WTC11 (cell line): Measurements from ENCODE around the gene HNRNPAB. TPM values are rescaled to one million over a fixed set of nuclear protein-coding genes. Genes with fewer than 3 reads are reported as not detected.

ENCODE experiments used
- ATAC-seq: fragments of 200-7000 bp; cut with Tn5 transposase; 2 replicates; pipeline ENCODE4 v1.10.0; 2021; ENCODE audit warnings: mild to moderate bottlenecking, moderate library complexity
- CTCF ChIA-PET: fragments of 300-600 bp; sonication (Branson Sonifier 250); formaldehyde crosslinking; loops from one replicate; lab custom pipeline; 2021; ENCODE audit warnings: antibody characterized with exemption; lab: Charles Lee
- POLR2A ChIA-PET: fragments of 350-600 bp; sonication (Branson Sonifier 250); formaldehyde crosslinking; loops from one replicate; lab custom pipeline; 2021; ENCODE audit warnings: antibody characterized with exemption; lab: Charles Lee
- DNase-seq: peaks from one replicate; pipeline ENCODE4 v3.0.0; 2021; ENCODE audit warnings: low spot score
- H3K27ac Mint-ChIP-seq: 2 replicates; pipeline ENCODE4 v1.8.0; 2021; ENCODE audit warnings: mixed read lengths
- H3K27me3 Mint-ChIP-seq: 2 replicates; pipeline ENCODE4 v1.8.0; 2021; ENCODE audit warnings: low read depth, mild to moderate bottlenecking, moderate library complexity, mixed read lengths
- H3K36me3 Mint-ChIP-seq: 2 replicates; pipeline ENCODE4 v1.8.0; 2021; ENCODE audit warnings: mixed read lengths
- H3K4me1 Mint-ChIP-seq: 2 replicates; pipeline ENCODE4 v1.8.0; 2022; ENCODE audit warnings: mixed read lengths
- H3K4me3 Mint-ChIP-seq: 2 replicates; pipeline ENCODE4 v1.8.0; 2021; ENCODE audit warnings: mild to moderate bottlenecking, moderate library complexity, mixed read lengths
- H3K9me3 Mint-ChIP-seq: 2 replicates; pipeline ENCODE4 v1.8.0; 2021; ENCODE audit warnings: mixed read lengths
- CBFB ChIP-seq: sonication (generic); formaldehyde crosslinking; IDR thresholded peaks from 2 replicates; pipeline ENCODE4 v1.8.1; 2022; ENCODE audit warnings: mild to moderate bottlenecking, low read depth, missing genetic modification reagents
- CREM ChIP-seq: sonication (generic); formaldehyde crosslinking; IDR thresholded peaks from 2 replicates; pipeline ENCODE4 v1.8.1; 2022; ENCODE audit warnings: mild to moderate bottlenecking, missing genetic modification reagents, moderate library complexity
- ESRRA ChIP-seq: sonication (generic); formaldehyde crosslinking; IDR thresholded peaks from 2 replicates; pipeline ENCODE4 v1.8.1; 2022; ENCODE audit warnings: mild to moderate bottlenecking, missing genetic modification reagents, borderline replicate concordance
- JUN ChIP-seq: sonication (generic); formaldehyde crosslinking; IDR thresholded peaks from 2 replicates; pipeline ENCODE4 v1.8.0; 2023; ENCODE audit warnings: mild to moderate bottlenecking, missing genetic modification reagents
- MXD4 ChIP-seq: fragments of 250-450 bp; sonication (Bioruptor Pico); IDR thresholded peaks from 2 replicates; pipeline ENCODE4 v1.8.0; 2021; ENCODE audit warnings: mild to moderate bottlenecking, moderate library complexity, borderline replicate concordance
- MYBL2 ChIP-seq: sonication (generic); formaldehyde crosslinking; IDR thresholded peaks from 2 replicates; pipeline ENCODE4 v1.8.1; 2023; ENCODE audit warnings: mild to moderate bottlenecking, moderate library complexity, missing genetic modification reagents
- NFATC4 ChIP-seq: fragments of 250-450 bp; sonication (Bioruptor Pico); IDR thresholded peaks from 2 replicates; pipeline ENCODE4 v1.9.0; 2021; ENCODE audit warnings: mild to moderate bottlenecking
- NFE2L1 ChIP-seq: sonication (generic); formaldehyde crosslinking; IDR thresholded peaks from 2 replicates; pipeline ENCODE4 v1.8.1; 2023; ENCODE audit warnings: missing genetic modification reagents
- NR1H2 ChIP-seq: sonication (generic); formaldehyde crosslinking; IDR thresholded peaks from 2 replicates; pipeline ENCODE4 v1.9.0; 2021; ENCODE audit warnings: mild to moderate bottlenecking, moderate library complexity, missing genetic modification reagents
- NR2C2 ChIP-seq: sonication (generic); formaldehyde crosslinking; IDR thresholded peaks from 2 replicates; pipeline ENCODE4 v1.8.0; 2022; ENCODE audit warnings: mild to moderate bottlenecking, missing genetic modification reagents
- NR3C1 ChIP-seq: sonication (generic); formaldehyde crosslinking; conservative IDR thresholded peaks from 2 replicates; pipeline ENCODE4 v1.8.1; 2023; ENCODE audit warnings: low read depth, mild to moderate bottlenecking, missing genetic modification reagents
- ZBTB21 ChIP-seq: sonication (generic); formaldehyde crosslinking; IDR thresholded peaks from 2 replicates; pipeline ENCODE4 v1.8.1; 2023; ENCODE audit warnings: mild to moderate bottlenecking, missing genetic modification reagents, borderline replicate concordance
- ZNF121 ChIP-seq: sonication (generic); formaldehyde crosslinking; IDR thresholded peaks from 2 replicates; pipeline ENCODE4 v1.8.0; 2023; ENCODE audit warnings: missing genetic modification reagents
- ZNF263 ChIP-seq: sonication (generic); formaldehyde crosslinking; IDR thresholded peaks from 2 replicates; pipeline ENCODE4 v1.8.1; 2022; ENCODE audit warnings: low read depth, mild to moderate bottlenecking, moderate library complexity, missing genetic modification reagents
- total RNA-seq: library from RNA; stranded (reverse); gene quantifications from 3 replicates; pipeline ENCODE4 v1.2.3, GENCODE V29; 2021
- TF ChIP-seq, protein P1 (sequence below): sonication (generic); formaldehyde crosslinking; IDR thresholded peaks from 2 replicates; pipeline ENCODE4 v1.8.0; 2023; ENCODE audit warnings: missing genetic modification reagents, mild to moderate bottlenecking, borderline replicate concordance
- TF ChIP-seq, protein P2 (sequence below): fragments of 250-450 bp; sonication (Bioruptor Pico); IDR thresholded peaks from 2 replicates; pipeline ENCODE4 v1.9.0; 2021; ENCODE audit warnings: moderate library complexity, mild to moderate bottlenecking, inconsistent platforms, borderline replicate concordance
- TF ChIP-seq, protein P3 (sequence below): sonication (generic); formaldehyde crosslinking; IDR thresholded peaks from 2 replicates; pipeline ENCODE4 v1.8.1; 2023; ENCODE audit warnings: mild to moderate bottlenecking, missing genetic modification reagents, moderate library complexity
- TF ChIP-seq, protein P4 (sequence below): sonication (generic); formaldehyde crosslinking; IDR thresholded peaks from 2 replicates; pipeline ENCODE4 v1.8.0; 2023; ENCODE audit warnings: mild to moderate bottlenecking, missing genetic modification reagents

HNRNPAB gene
- total RNA-seq, 1 experiment from 2014 or later, result 457 TPM

DNA sequence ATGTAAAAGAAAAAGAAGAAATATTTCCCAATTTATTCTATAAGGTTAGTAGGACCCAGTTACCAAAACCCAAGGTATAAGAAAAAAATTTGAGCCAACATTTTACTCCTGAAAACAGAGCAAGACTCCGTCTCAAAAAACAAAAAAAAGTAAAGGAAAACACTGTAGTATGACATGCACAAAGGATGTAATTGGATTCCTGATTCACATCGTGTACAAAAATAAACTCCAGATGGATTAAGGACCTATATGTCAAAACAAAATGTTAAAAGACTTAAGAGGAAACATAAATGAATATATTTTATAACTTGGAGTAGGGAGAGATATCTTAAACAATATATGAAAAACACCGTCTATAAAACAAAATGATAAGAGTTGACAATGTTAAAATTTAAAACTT lies 14.5 kb downstream of the HNRNPAB start (continued):
- TF ChIP-seq, protein P1, sequence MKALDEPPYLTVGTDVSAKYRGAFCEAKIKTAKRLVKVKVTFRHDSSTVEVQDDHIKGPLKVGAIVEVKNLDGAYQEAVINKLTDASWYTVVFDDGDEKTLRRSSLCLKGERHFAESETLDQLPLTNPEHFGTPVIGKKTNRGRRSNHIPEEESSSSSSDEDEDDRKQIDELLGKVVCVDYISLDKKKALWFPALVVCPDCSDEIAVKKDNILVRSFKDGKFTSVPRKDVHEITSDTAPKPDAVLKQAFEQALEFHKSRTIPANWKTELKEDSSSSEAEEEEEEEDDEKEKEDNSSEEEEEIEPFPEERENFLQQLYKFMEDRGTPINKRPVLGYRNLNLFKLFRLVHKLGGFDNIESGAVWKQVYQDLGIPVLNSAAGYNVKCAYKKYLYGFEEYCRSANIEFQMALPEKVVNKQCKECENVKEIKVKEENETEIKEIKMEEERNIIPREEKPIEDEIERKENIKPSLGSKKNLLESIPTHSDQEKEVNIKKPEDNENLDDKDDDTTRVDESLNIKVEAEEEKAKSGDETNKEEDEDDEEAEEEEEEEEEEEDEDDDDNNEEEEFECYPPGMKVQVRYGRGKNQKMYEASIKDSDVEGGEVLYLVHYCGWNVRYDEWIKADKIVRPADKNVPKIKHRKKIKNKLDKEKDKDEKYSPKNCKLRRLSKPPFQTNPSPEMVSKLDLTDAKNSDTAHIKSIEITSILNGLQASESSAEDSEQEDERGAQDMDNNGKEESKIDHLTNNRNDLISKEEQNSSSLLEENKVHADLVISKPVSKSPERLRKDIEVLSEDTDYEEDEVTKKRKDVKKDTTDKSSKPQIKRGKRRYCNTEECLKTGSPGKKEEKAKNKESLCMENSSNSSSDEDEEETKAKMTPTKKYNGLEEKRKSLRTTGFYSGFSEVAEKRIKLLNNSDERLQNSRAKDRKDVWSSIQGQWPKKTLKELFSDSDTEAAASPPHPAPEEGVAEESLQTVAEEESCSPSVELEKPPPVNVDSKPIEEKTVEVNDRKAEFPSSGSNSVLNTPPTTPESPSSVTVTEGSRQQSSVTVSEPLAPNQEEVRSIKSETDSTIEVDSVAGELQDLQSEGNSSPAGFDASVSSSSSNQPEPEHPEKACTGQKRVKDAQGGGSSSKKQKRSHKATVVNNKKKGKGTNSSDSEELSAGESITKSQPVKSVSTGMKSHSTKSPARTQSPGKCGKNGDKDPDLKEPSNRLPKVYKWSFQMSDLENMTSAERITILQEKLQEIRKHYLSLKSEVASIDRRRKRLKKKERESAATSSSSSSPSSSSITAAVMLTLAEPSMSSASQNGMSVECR, result no peak
- TF ChIP-seq, protein P2, sequence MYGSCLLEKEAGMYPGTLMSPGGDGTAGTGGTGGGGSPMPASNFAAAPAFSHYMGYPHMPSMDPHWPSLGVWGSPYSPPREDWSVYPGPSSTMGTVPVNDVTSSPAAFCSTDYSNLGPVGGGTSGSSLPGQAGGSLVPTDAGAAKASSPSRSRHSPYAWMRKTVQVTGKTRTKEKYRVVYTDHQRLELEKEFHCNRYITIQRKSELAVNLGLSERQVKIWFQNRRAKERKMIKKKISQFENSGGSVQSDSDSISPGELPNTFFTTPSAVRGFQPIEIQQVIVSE (CRISPR knock-in tag), result no peak
- no peak for TF ChIP-seq NR3C1
- TF ChIP-seq NR2C2 (CRISPR knock-in tag), result no peak
- TF ChIP-seq ZBTB21 (CRISPR knock-in tag), result no peak

DNA sequence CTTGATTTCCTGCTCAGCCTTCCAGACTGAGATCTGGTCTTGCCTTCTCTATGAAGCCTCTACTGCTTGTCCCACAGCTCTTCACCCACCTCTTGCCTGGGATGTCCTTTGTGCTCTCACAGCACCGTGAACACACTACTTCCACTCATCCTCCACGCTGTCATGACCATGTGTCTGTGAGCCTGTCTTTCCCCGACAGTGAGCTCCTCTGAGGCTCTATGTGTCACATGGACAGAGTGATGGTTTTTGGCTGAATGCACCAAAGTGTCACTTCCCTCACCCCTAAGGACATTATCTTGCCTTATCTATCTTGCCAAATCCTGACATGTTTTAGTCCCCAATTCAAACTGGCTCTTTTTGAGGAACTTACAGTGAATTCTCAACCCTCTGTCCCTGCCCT lies 16.9 kb downstream of the HNRNPAB start:
- POLR2A ChIA-PET, result no interaction called here
- no peaks in the 10 kb centered on the region; the same call in 1 of the 2 replicates for H3K9me3 Mint-ChIP-seq
- ATAC-seq, result no peak
- TF ChIP-seq ZNF121 (no peak), NFE2L1 (CRISPR knock-in tag) (no peak), ZNF263 (CRISPR knock-in tag) (no peak), NR1H2 (no peak), CBFB (CRISPR knock-in tag) (no peak), MYBL2 (no peak), CREM (CRISPR knock-in tag) (no peak)
- TF ChIP-seq, protein P3, sequence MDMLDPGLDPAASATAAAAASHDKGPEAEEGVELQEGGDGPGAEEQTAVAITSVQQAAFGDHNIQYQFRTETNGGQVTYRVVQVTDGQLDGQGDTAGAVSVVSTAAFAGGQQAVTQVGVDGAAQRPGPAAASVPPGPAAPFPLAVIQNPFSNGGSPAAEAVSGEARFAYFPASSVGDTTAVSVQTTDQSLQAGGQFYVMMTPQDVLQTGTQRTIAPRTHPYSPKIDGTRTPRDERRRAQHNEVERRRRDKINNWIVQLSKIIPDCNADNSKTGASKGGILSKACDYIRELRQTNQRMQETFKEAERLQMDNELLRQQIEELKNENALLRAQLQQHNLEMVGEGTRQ, result no peak
- TF ChIP-seq, all 79 proteins: peak for 0
- Mint-ChIP-seq H3K27me3 (0 out of 2 replicates have a peak, but pooled peaks cover 2% of the 10 kb centered on the region), H3K4me3 (no peak overlapping the region), H3K4me1 (peaks cover 24% of the 10 kb centered on the region), H3K36me3 (peaks cover 38% of the 10 kb centered on the region), H3K27ac (peak overlapping the region; percentile 32; the same call in 1 of the 2 replicates)
- CTCF ChIA-PET, result interaction anchor here (1.9 kb wide), 1 partner anchor 14 kb away, joined by 6 read pairs; no protein-coding TSS in a partner anchor
- no peak for DNase-seq

DNA sequence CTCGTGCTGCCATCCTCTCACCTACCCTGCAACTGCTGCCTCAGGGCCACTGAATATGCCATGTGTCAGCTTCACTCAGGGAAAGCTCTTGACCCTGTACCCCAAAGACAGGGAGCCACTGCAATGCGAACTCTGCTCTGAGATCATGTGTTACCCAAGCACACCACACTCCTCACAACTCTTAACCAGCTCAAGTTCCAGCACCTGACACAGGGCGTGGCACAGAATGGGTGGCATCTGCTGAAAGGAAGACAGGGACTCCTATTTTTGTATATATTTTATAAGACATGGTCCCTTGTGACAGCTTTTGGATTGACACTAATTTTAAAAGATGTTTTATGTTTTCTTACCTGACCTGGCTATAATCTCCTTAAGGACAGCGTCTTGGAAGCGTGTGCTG lies 17.5 kb downstream of the HNRNPAB start:
- H3K4me1 Mint-ChIP-seq, result peaks cover 18% of the 10 kb centered on the region
- POLR2A ChIA-PET, result no interaction called here
- TF ChIP-seq MXD4 (CRISPR knock-in tag) (no peak), NFATC4 (CRISPR knock-in tag) (no peak), JUN (no peak), ESRRA (CRISPR knock-in tag) (no peak)
- TF ChIP-seq, protein P1, result no peak
- TF ChIP-seq, protein P4, sequence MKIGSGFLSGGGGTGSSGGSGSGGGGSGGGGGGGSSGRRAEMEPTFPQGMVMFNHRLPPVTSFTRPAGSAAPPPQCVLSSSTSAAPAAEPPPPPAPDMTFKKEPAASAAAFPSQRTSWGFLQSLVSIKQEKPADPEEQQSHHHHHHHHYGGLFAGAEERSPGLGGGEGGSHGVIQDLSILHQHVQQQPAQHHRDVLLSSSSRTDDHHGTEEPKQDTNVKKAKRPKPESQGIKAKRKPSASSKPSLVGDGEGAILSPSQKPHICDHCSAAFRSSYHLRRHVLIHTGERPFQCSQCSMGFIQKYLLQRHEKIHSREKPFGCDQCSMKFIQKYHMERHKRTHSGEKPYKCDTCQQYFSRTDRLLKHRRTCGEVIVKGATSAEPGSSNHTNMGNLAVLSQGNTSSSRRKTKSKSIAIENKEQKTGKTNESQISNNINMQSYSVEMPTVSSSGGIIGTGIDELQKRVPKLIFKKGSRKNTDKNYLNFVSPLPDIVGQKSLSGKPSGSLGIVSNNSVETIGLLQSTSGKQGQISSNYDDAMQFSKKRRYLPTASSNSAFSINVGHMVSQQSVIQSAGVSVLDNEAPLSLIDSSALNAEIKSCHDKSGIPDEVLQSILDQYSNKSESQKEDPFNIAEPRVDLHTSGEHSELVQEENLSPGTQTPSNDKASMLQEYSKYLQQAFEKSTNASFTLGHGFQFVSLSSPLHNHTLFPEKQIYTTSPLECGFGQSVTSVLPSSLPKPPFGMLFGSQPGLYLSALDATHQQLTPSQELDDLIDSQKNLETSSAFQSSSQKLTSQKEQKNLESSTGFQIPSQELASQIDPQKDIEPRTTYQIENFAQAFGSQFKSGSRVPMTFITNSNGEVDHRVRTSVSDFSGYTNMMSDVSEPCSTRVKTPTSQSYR (CRISPR knock-in tag), result no peak
- TF ChIP-seq, all 79 proteins: peak for 0
- Mint-ChIP-seq H3K9me3 (no peaks in the 10 kb centered on the region; the same call in 1 of the 2 replicates), H3K27ac (no peak overlapping the region), H3K36me3 (peaks cover 37% of the 10 kb centered on the region), H3K27me3 (0 out of 2 replicates have a peak, but pooled peaks cover 2% of the 10 kb centered on the region), H3K4me3 (no peak overlapping the region)
- DNase-seq (no peak), ATAC-seq (no peak)
- CTCF ChIA-PET, result no interaction called here
